Ascending aorta (tissue), 2 donors: ENCODE data around the gene MS4A15. TPM values are rescaled to one million over a fixed set of nuclear protein-coding genes. Genes with fewer than 3 reads are reported as not detected.

Experiments used
- DNase-seq, 2 donors: peaks; one replicate each; pipeline ENCODE4 v3.0.0-alpha.2; 2019; ENCODE audit warnings: low spot score in 2 of 2
- H3K27ac ChIP-seq, 2 donors: fragments of 200-600 bp; sonication (generic); one replicate each; pipeline ENCODE4 v1.5.1; 2016 to 2017; ENCODE audit warnings: mild to moderate bottlenecking in 1 of 2
- H3K27me3 ChIP-seq: fragments of 200-600 bp; sonication (generic); one replicate; pipeline ENCODE4 v1.5.1; 2017
- H3K36me3 ChIP-seq, 2 donors: fragments of 200-600 bp; sonication (generic); one replicate each; pipeline ENCODE4 v1.5.1; 2016
- H3K4me1 ChIP-seq, 2 donors: fragments of 200-600 bp; sonication (generic); one replicate each; pipeline ENCODE4 v1.5.1; 2016 to 2017; ENCODE audit warnings: mild to moderate bottlenecking in 1 of 2
- H3K4me3 ChIP-seq, 2 donors: fragments of 200-600 bp; sonication (generic); one replicate each; pipeline ENCODE4 v1.5.1; 2016 to 2017; ENCODE audit warnings: mild to moderate bottlenecking in 1 of 2
- H3K9me3 ChIP-seq, 2 donors: fragments of 200-600 bp; sonication (generic); one replicate each; pipeline ENCODE4 v1.5.1; 2016
- intact Hi-C: fragments of 100-400 bp; cut with DNase I; formaldehyde crosslinking; loops from one replicate; pipeline ENCODE4 v1.15.1; 2023
- total RNA-seq: library from RNA; depleted of rRNA; stranded (reverse); fragments of >200 nt; gene quantifications from one replicate; pipeline ENCODE4 v1.1.0, GENCODE V29; 2016
- TF ChIP-seq, protein P1 (sequence below), 3 experiments: fragments of 200-600 bp in 2 of 3; fragments of 450-650 bp in 1 of 3; sonication (generic) in 2 of 3; IDR thresholded peaks; one replicate each; pipeline ENCODE4 v1.5.1; 2016 to 2019; ENCODE audit warnings: antibody characterized with exemption in 3 of 3, mild to moderate bottlenecking in 1 of 3, moderate library complexity in 1 of 3

MS4A15 gene
- total RNA-seq, 1 donor from 2014 or later: not detected

DNA sequence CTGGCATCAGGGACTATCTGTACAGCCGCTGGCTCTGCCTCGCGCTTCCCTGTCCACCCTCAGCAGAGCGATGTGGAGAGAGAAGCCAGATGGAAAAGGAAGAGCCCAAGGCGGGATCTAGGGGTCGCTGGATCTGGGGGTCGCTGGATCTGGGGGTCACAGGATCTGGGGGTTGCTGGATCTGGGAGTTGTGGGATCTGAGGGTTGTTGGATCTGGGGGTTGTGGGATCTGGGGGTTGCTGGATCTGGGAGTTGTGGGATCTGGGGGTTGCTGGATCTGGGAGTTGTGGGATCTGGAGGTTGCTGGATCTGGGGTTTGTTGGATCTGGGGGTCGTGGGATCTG lies 26.4 kb downstream of the MS4A15 start:
- Histone ChIP-seq H3K9me3 (no peaks in the 10 kb centered on the region), H3K36me3 (no peaks in the 10 kb centered on the region), H3K27ac (no peak overlapping the region), H3K27me3 (no peaks in the 10 kb centered on the region), H3K4me3 (no peak overlapping the region), H3K4me1 (no peaks in the 10 kb centered on the region)
- TF ChIP-seq, protein P1, sequence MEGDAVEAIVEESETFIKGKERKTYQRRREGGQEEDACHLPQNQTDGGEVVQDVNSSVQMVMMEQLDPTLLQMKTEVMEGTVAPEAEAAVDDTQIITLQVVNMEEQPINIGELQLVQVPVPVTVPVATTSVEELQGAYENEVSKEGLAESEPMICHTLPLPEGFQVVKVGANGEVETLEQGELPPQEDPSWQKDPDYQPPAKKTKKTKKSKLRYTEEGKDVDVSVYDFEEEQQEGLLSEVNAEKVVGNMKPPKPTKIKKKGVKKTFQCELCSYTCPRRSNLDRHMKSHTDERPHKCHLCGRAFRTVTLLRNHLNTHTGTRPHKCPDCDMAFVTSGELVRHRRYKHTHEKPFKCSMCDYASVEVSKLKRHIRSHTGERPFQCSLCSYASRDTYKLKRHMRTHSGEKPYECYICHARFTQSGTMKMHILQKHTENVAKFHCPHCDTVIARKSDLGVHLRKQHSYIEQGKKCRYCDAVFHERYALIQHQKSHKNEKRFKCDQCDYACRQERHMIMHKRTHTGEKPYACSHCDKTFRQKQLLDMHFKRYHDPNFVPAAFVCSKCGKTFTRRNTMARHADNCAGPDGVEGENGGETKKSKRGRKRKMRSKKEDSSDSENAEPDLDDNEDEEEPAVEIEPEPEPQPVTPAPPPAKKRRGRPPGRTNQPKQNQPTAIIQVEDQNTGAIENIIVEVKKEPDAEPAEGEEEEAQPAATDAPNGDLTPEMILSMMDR (IDR thresholded peaks at IDR 0.05): no peak
- no peak for DNase-seq
- intact Hi-C loops: no loop called here

GRCh38 chr11:60783911-60784310 lies 27.2 kb downstream of the MS4A15 start:
- Histone ChIP-seq H3K9me3 (no peaks in the 10 kb centered on the region), H3K4me1 (no peaks in the 10 kb centered on the region), H3K36me3 (no peaks in the 10 kb centered on the region), H3K27me3 (no peaks in the 10 kb centered on the region), H3K4me3 (no peak overlapping the region), H3K27ac (no peak overlapping the region)
- TF ChIP-seq, protein P1 (IDR thresholded peaks at IDR 0.05): no peak
- DNase-seq: no peak
- intact Hi-C loops: no loop called here

GRCh38 chr11:60785136-60785535 lies 28.5 kb downstream of the MS4A15 start, which contains the start of gene MS4A10:
Gene MS4A10 (plus strand): TSS chr11:60785333. CDS start chr11:60790336, 5,003 bp downstream.
- H3K27ac ChIP-seq: no peak within 1 kb of the TSS
- TF ChIP-seq, protein P1 (IDR thresholded peaks at IDR 0.05): no peak
- H3K27me3 ChIP-seq: no peaks in the 10 kb centered on the region
- no peaks in the 10 kb centered on the region for H3K4me1 ChIP-seq
- intact Hi-C loops: no loop called here
- no peaks in the 10 kb centered on the region for H3K9me3 ChIP-seq
- no peak within 1 kb of the TSS for H3K4me3 ChIP-seq
- DNase-seq: no peak
- no peaks in the 10 kb centered on the region for H3K36me3 ChIP-seq

- TF ChIP-seq, protein P1 (IDR thresholded peaks at IDR 0.05): no peak
- Histone ChIP-seq H3K27ac (no peak overlapping the region), H3K9me3 (no peaks in the 10 kb centered on the region), H3K4me3 (no peak overlapping the region), H3K4me1 (no peaks in the 10 kb centered on the region), H3K36me3 (no peaks in the 10 kb centered on the region), H3K27me3 (no peaks in the 10 kb centered on the region)
- no peak for DNase-seq
- intact Hi-C loops: no loop called here
These were observed 29.2 kb downstream of the MS4A15 start for GRCh38 chr11:60785806-60786361.

DNA sequence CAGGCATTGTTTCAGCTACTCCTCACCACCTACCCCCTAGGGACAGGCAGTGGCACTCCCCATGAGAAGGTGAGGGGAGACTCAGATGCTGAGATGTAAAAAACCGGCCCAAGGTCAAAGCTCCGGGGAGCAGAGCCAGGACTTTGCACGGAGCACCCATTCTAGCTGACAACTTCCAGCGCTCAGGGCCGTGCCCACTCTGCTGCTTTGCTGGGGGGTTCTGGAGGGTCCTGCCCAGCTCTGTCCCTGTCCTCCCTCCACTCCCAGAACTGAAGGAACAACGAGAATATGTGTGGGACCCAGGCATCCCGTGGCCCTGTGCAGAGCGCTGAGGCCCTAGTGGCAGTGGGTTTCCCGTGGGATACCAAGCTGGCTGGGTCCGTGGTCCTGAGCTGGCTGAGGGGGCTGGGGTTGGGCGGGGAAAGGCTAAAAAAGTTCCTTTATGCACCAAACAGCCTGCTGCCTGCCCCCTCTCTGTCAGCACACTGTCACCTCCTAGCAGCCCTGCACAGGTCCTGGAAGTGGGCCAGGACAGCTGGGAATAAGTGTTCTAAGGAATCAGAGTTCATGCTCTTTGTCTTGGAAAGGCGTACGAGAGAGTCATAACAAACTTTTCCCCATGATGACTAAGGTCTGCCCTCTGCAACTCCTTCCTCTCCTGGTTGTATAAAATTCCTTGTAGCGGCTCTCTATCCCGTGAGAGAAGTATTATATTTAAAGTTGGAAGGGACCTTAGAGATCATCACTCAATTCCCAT lies 30.3 kb downstream of the MS4A15 start:
- H3K36me3 ChIP-seq: no peaks in the 10 kb centered on the region
- no peak overlapping the region for H3K4me3 ChIP-seq
- H3K27me3 ChIP-seq: no peaks in the 10 kb centered on the region
- no peaks in the 10 kb centered on the region for H3K9me3 ChIP-seq
- DNase-seq: peak in 1 of 2 donors; percentile 72
- no peaks in the 10 kb centered on the region for H3K4me1 ChIP-seq
- TF ChIP-seq, protein P1 (IDR thresholded peaks at IDR 0.05): no peak
- intact Hi-C loops: no loop called here
- no peak overlapping the region for H3K27ac ChIP-seq
